PC-9 (cell line): ENCODE measurements around the gene CCDC146.

Experiments used
- CTCF ChIP-seq: fragments of 200-600 bp; sonication (generic); conservative IDR thresholded peaks from 2 replicates; pipeline ENCODE4 v1.6.1; 2017; ENCODE audit warnings: mixed run types, antibody characterized with exemption, mild to moderate bottlenecking, moderate library complexity
- EZH2 ChIP-seq: fragments of 200-600 bp; sonication (generic); IDR thresholded peaks from 2 replicates; pipeline ENCODE4 v1.8.0; 2017; ENCODE audit warnings: antibody characterized with exemption, low read depth

GRCh38 chr7:77181734-77182133 is 59.3 kb downstream of the CCDC146 start:
- TF ChIP-seq CTCF (no peak), EZH2 (no peak)
